ENCODE data around the gene ROBO2. TPM values are rescaled to one million over a fixed set of nuclear protein-coding genes. Genes with fewer than 3 reads are reported as not detected.

Gene ROBO2
- total and polyA plus RNA-seq, 2 experiments from 2014 or later: 1.5 to 7.8 TPM

- Mint-ChIP-seq H3K4me1 (peaks cover 4% of the 10 kb centered on the region; the same call in 2 of the 3 replicates), H3K36me3 (ENCODE audit: low read depth) (no peaks in the 10 kb centered on the region), H3K27me3 (ENCODE audit: insufficient read depth, low read depth, poor library complexity) (peaks cover 2% of the 10 kb centered on the region), H3K9me3 (no peaks in the 10 kb centered on the region), H3K4me3 (no peak overlapping the region), H3K27ac (no peak overlapping the region)
- H3K9me2 ChIP-seq (ENCODE audit: insufficient read depth): no peaks in the 10 kb centered on the region
- TF ChIP-seq CTCF (conservative IDR thresholded peaks at IDR 0.05; ENCODE audit: low read depth in 2 of 2) (no peak), POLR2AphosphoS5 (IDR thresholded peaks at IDR 0.05; ENCODE audit: low read depth) (no peak), EZH2 (IDR thresholded peaks at IDR 0.05; ENCODE audit: low read depth, unreplicated experiment) (no peak), ZNF114 (CRISPR knock-in tag; IDR thresholded peaks at IDR 0.05) (no peak), NANOG (IDR thresholded peaks at IDR 0.05; ENCODE audit: borderline replicate concordance) (no peak), REST (IDR thresholded peaks at IDR 0.05; ENCODE audit: unreplicated experiment) (no peak), CREB1 (CRISPR knock-in tag; IDR thresholded peaks at IDR 0.05; ENCODE audit: low read depth) (no peak), ZNF331 (CRISPR knock-in tag; IDR thresholded peaks at IDR 0.05; ENCODE audit: low read depth) (no peak), STAT1 (IDR thresholded peaks at IDR 0.05; ENCODE audit: unreplicated experiment) (no peak)
- TF ChIP-seq, protein P1, sequence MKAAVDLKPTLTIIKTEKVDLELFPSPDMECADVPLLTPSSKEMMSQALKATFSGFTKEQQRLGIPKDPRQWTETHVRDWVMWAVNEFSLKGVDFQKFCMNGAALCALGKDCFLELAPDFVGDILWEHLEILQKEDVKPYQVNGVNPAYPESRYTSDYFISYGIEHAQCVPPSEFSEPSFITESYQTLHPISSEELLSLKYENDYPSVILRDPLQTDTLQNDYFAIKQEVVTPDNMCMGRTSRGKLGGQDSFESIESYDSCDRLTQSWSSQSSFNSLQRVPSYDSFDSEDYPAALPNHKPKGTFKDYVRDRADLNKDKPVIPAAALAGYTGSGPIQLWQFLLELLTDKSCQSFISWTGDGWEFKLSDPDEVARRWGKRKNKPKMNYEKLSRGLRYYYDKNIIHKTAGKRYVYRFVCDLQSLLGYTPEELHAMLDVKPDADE (IDR thresholded peaks at IDR 0.05): no peak
- H3K4me3 ChIP-seq: no peak overlapping the region
- no peak overlapping the region for H3K4me2 ChIP-seq
- no peaks in the 10 kb centered on the region for H3K36me3 ChIP-seq (ENCODE audit: insufficient read depth)
- DNase-seq (ENCODE audit: low spot score) (no peak), ATAC-seq (no peak)
- no peak overlapping the region for H3K27ac ChIP-seq (ENCODE audit: low read depth)
- H4K20me1 ChIP-seq (replicated peaks; ENCODE audit: insufficient read depth): no peaks in the 10 kb centered on the region
- no peak overlapping the region for H2AFZ ChIP-seq
- H3K4me1 ChIP-seq (ENCODE audit: insufficient read depth): peaks cover 9% of the 10 kb centered on the region; the same call in 1 of the 2 replicates
- no peaks in the 10 kb centered on the region for H3K79me2 ChIP-seq (replicated peaks; ENCODE audit: insufficient read depth)
- H3K27me3 ChIP-seq (ENCODE audit: insufficient read depth): no peaks in the 10 kb centered on the region
- H3F3A ChIP-seq (replicated peaks; ENCODE audit: low read depth): no peaks in the 10 kb centered on the region
Observed at GRCh38 chr3:77267589-77267988, 227.7 kb downstream of the ROBO2 start.
